Tibial nerve (tissue), 4 donors: ENCODE measurements around the gene MAPK11.
A peak's percentile ranks its signal among the peaks of the same experiment; 100 is the strongest.

Experiments
- EP300 ChIP-seq, 2 donors: sonication (generic); formaldehyde crosslinking; IDR thresholded peaks; one replicate each; pipeline ENCODE4 v1.6.1; 2017; ENCODE audit warnings: antibody characterized with exemption in 2 of 2, mild to moderate bottlenecking in 1 of 2
- POLR2A ChIP-seq, 2 donors: fragments of 450-650 bp; IDR thresholded peaks; one replicate each; pipeline ENCODE4 v1.6.1; 2017; ENCODE audit warnings: antibody characterized with exemption in 2 of 2, mild to moderate bottlenecking in 2 of 2, moderate library complexity in 2 of 2
- TF ChIP-seq, protein P1 (sequence below), 5 experiments: fragments of 200-600 bp in 3 of 5; fragments of 450-650 bp in 2 of 5; sonication (generic) in 3 of 5; IDR thresholded peaks; one replicate each; pipeline ENCODE4 v1.5.1; 2016 to 2019; ENCODE audit warnings: antibody characterized with exemption in 5 of 5, mild to moderate bottlenecking in 3 of 5, moderate library complexity in 2 of 5

DNA sequence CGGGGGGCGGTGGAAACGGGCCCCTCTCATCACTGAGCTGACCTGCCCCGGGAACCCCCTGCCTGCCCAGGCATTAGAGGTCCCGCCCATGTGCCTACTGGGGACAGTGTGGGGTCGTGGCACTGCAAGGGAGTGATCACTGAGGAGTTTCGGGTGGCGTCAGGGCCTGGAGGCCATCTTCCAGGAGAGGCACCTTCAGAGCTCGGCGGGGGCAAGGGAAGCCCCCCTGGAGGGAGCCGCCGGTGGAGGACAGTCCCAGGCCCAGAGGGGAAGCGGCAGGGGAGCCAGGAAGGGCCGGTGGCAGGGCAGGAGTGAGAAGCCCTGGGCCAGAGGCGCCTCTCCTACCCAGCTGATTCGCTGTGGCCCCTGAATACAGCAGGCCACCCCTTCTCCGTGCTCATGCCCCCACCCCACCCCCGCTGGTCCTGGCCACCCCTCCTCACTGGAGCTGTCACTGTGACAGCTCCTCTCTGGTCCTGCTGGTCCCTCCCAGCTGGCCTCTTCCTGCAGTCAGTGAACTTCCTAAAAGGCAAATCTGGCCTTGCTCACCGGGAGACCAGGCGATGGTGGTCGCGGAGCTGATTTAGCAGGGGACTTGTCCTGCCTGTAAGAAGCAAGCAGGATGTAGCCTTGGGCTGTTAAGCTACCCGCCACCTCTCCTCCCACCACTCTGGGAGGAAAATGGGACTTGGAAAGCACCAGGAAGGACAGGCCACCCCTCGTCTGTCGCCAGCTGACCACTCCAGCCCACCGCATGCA lies 2.0 kb upstream of the MAPK11 start:
- TF ChIP-seq, protein P1, sequence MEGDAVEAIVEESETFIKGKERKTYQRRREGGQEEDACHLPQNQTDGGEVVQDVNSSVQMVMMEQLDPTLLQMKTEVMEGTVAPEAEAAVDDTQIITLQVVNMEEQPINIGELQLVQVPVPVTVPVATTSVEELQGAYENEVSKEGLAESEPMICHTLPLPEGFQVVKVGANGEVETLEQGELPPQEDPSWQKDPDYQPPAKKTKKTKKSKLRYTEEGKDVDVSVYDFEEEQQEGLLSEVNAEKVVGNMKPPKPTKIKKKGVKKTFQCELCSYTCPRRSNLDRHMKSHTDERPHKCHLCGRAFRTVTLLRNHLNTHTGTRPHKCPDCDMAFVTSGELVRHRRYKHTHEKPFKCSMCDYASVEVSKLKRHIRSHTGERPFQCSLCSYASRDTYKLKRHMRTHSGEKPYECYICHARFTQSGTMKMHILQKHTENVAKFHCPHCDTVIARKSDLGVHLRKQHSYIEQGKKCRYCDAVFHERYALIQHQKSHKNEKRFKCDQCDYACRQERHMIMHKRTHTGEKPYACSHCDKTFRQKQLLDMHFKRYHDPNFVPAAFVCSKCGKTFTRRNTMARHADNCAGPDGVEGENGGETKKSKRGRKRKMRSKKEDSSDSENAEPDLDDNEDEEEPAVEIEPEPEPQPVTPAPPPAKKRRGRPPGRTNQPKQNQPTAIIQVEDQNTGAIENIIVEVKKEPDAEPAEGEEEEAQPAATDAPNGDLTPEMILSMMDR (IDR thresholded peaks at IDR 0.05), result peak in 1 of 5 experiments; percentile 5
- TF ChIP-seq EP300 (IDR thresholded peaks at IDR 0.05), result no peak
- TF ChIP-seq POLR2A (IDR thresholded peaks at IDR 0.05), result no peak
